GM13977 (cell line): Measurements from ENCODE around the gene CAT.
"Not testable (repeated sequence)": the region's sequence is repeated elsewhere in the genome, so short reads cannot be mapped to it uniquely, and the experiment has no call there.

Experiments
- DNase-seq: peaks from one replicate; pipeline ENCODE4 v3.0.0; 2012; ENCODE audit warnings: low spot score
- in situ Hi-C: fragments of 300-500 bp; cut with MboI; formaldehyde crosslinking; loops from one replicate; pipeline ENCODE4 v1.12.0; 2022; ENCODE audit warnings: low sequenced_read_pairs, low pct_unique_long_range_greater_than_20kb, mixed read lengths, inconsistent platforms; ENCODE audit not compliant: unreplicated experiment
- TF ChIP-seq, protein P1 (sequence below): IDR thresholded peaks from 2 replicates; pipeline ENCODE4 v1.5.1; 2012; ENCODE audit warnings: mild to moderate bottlenecking, control low read depth; ENCODE audit not compliant: insufficient read depth; ENCODE audit errors: extremely low read depth, missing control alignments

CAT gene

DNA sequence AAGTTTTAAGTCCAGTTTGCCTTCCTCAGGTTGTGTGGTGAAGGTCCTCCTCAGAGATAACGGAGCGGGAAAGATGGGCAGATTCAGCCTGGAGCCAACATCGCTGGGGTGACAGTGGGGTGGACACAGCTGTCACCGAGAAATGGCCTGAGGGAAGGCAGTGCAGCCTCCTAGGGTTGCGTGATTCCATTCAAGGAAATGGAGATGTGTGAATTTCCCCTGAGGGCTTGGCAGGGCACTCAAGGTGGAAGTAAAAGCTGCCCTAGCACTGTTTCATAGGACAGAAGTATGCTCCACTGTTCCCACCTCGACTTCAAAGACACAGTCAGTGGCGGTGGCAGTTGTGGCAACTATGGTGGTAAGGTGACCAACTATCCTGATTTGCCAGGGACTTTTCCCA, 15.4 kb upstream of the CAT start:
- TF ChIP-seq, protein P1, sequence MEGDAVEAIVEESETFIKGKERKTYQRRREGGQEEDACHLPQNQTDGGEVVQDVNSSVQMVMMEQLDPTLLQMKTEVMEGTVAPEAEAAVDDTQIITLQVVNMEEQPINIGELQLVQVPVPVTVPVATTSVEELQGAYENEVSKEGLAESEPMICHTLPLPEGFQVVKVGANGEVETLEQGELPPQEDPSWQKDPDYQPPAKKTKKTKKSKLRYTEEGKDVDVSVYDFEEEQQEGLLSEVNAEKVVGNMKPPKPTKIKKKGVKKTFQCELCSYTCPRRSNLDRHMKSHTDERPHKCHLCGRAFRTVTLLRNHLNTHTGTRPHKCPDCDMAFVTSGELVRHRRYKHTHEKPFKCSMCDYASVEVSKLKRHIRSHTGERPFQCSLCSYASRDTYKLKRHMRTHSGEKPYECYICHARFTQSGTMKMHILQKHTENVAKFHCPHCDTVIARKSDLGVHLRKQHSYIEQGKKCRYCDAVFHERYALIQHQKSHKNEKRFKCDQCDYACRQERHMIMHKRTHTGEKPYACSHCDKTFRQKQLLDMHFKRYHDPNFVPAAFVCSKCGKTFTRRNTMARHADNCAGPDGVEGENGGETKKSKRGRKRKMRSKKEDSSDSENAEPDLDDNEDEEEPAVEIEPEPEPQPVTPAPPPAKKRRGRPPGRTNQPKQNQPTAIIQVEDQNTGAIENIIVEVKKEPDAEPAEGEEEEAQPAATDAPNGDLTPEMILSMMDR: no peak
- in situ Hi-C loops: no loop called here
- no peak for DNase-seq

DNA sequence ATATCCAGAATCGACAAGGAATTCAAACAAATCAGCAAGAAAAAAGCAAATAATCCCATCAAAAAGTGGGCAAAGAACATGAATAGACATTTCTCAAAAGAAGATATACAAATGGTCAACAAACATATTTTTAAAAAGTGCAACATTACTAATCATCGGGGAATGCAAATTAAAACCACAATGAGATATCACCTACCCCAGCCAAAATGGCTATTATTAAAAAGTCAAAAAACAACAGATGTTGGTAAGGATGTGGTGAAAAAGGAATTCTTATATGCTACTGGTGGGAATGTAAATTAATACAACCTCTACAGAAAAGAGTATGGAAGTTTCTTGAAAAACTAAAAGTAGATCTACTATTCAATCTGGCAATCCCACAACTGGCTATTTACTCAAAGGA, 13.9 kb upstream of the CAT start:
- DNase-seq, in situ Hi-C loops: not testable (repeated sequence)

DNA sequence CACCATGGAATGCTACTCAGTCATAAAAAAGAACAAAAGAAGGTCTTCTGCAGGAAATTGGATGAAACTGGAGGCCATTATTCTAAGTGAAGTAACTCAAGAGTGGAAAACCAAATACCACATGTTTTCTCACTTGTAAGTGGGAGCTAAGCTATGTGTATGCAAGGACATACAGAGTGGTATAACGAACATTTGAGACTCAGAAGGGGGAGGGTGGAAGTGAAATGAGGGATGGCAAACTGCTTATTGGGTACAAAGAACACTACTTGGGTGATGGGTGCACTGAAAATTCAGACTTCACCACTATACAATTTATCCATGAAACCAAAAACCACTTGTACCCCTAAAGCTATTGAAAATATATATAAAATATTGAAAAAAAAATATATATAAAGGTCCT, 13.4 kb upstream of the CAT start:
- TF ChIP-seq, protein P1: no peak
- no peak for DNase-seq
- in situ Hi-C loops: no loop called here

DNA sequence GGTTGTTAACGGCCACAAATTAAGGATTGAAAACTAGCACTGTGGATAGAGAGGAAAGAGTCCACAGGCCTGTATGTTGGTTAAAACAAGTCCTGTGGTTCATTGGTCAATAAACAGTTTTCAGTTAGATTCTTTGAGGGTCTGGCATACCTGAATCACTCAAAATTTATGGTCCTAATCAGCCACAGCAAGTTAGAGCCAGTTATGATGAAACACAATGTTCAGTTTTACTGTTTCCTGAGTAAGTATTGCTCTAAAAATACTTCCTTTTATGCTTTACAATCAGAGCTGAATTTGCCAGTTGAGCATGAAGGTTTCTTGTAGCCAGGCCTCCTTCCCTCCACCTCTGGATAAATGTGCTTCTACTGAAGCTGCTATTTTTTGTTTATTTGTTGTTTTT, 12.9 kb upstream of the CAT start:
- in situ Hi-C loops: no loop called here
- TF ChIP-seq, protein P1: no peak
- no peak for DNase-seq

- in situ Hi-C loops: no loop called here
- TF ChIP-seq, protein P1: no peak
- DNase-seq: no peak
These were observed 12.0 kb upstream of the CAT start for GRCh38 chr11:34426766-34427185.

DNA sequence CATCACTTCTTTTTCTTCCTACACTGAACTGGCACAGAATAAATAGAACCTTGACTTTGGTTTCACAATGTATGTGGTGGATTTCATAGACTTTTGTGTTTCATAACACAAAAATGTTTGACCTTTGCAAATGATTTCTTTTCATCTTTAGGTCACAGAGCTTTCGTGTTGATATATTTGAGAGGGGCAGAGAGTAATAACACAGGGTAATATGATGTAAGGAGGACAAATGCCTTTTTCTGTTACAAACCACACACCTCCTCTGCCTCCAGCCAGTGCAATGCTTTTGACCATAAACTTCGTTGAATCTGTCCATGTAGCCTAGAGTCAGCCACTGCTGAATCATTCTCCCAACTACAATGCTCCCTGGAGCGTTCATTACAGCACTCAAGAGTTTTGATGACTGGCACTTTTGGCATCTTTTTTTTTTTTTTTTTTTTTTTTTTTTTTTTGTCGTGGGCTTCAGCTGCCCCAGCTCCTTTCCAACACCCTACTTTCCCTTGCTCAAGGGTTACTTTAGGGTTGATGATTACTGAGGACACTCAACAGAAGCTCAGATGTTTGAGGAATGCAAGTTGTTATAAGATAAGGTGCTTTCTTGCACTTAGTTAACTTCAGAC, 11.4 kb upstream of the CAT start:
- in situ Hi-C loops: no loop called here
- TF ChIP-seq, protein P1: no peak
- DNase-seq: no peak

DNA sequence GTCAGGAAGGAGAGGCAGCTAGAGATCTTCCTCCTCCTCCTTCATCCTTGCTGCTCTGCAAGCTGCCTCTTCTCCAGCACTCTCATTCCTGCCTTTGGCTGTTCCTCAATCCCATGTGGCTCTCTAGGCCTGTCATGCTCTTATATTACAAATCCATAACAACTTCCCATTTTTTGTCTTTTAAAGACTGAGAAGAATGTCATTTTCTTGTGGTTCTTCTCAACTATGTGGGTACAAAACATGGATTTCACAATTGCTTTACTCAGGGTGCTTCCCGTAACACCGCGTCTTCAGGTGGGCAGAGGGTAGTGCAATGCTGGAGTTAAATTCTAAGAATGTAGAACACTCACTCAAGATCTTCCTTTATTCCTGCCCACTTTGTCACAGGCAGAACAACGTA, 6.8 kb upstream of the CAT start:
- TF ChIP-seq, protein P1: no peak
- in situ Hi-C loops: no loop called here
- DNase-seq: no peak
